Naive thymus-derived CD8-positive, alpha-beta T cell (primary cell): ENCODE data around the gene MAPKAP1. TPM values are rescaled to one million over a fixed set of nuclear protein-coding genes. Genes with fewer than 3 reads are reported as not detected.
"Not testable (repeated sequence)": the region's sequence is repeated elsewhere in the genome, so short reads cannot be mapped to it uniquely, and the experiment has no call there.

Source experiments
- ATAC-seq, 2 donors: fragments of 150-1000 bp; cut with Tn5 transposase in 1 of 2; sonication (Bioruptor Pico), chemical (Tn5 transposase) in 1 of 2; 1 replicate in 1 of 2; 2 replicates in 1 of 2; pipeline ENCODE4 v1.10.0; 2021; ENCODE audit warnings: mild to moderate bottlenecking in 2 of 2, moderate library complexity in 2 of 2
- POLR2A ChIA-PET: fragments of 350-600 bp; sonication (Branson Sonifier 250); formaldehyde crosslinking; loops from one replicate; lab custom pipeline; 2021; ENCODE audit warnings: antibody characterized with exemption; lab: Charles Lee
- DNase-seq, 10 donors: peaks; one replicate each; pipeline versions ENCODE4 v3.0.0 to v3.0.0-alpha.2; 2020 to 2022
- H3K27ac Mint-ChIP-seq, 10 donors: one replicate each; pipeline ENCODE4 v1.8.0; 2020 to 2022; ENCODE audit warnings: mild to moderate bottlenecking in 10 of 10, mixed read lengths in 10 of 10, moderate library complexity in 4 of 10, inconsistent platforms in 1 of 10
- H3K27me3 Mint-ChIP-seq, 5 donors: one replicate each; pipeline ENCODE4 v1.8.0; 2021 to 2022; ENCODE audit warnings: mixed read lengths in 5 of 5
- H3K36me3 Mint-ChIP-seq, 3 donors: one replicate each; pipeline ENCODE4 v1.8.0; 2020 to 2022; ENCODE audit warnings: mixed read lengths in 3 of 3, mild to moderate bottlenecking in 2 of 3, inconsistent platforms in 1 of 3
- H3K4me1 Mint-ChIP-seq, 4 donors: one replicate each; pipeline ENCODE4 v1.8.0; 2021 to 2022; ENCODE audit warnings: mixed read lengths in 4 of 4
- H3K4me3 Mint-ChIP-seq, 10 donors: one replicate each; pipeline ENCODE4 v1.8.0; 2020 to 2022; ENCODE audit warnings: mild to moderate bottlenecking in 10 of 10, mixed read lengths in 10 of 10, moderate library complexity in 6 of 10, inconsistent platforms in 1 of 10
- H3K9me3 Mint-ChIP-seq, 9 donors: one replicate each; pipeline ENCODE4 v1.8.0; 2020 to 2022; ENCODE audit warnings: mixed read lengths in 9 of 9, mild to moderate bottlenecking in 3 of 9, inconsistent platforms in 1 of 9, moderate library complexity in 1 of 9
- polyA plus RNA-seq, 3 donors: library from polyadenylated mRNA; unstranded; fragments of 300-500 nt; fragmentation: Illumina TruSeq; gene quantifications; one replicate each; pipeline ENCODE4 v1.2.3, GENCODE V29; 2021
- total RNA-seq, 8 experiments: library from RNA in 2 of 8; stranded (reverse) in 2 of 8; gene quantifications; one replicate each; pipeline ENCODE4 v1.2.3 and lab custom pipeline; 2021 to 2026

MAPKAP1 gene
- total and polyA plus RNA-seq, 5 experiments from 2014 or later, result 50.0 to 69.6 (median 53.5) TPM

GRCh38 chr9:125410522-125410894, 296.5 kb downstream of the MAPKAP1 start:
- POLR2A ChIA-PET, result no interaction called here
- Mint-ChIP-seq H3K4me1 (peaks cover 11 to 23% (median 15%) of the 10 kb centered on the region in 4 donors), H3K27ac (peak overlapping the region in 2 of 10 donors; percentile 18 to 27), H3K36me3 (no peaks in the 10 kb centered on the region), H3K9me3 (no peaks in the 10 kb centered on the region), H3K4me3 (peak overlapping the region in 3 of 10 donors; percentile 50 to 78 (median 72)), H3K27me3 (peaks cover 9 to 59% (median 43%) of the 10 kb centered on the region in 5 donors)
- no peak for ATAC-seq
- DNase-seq, result peak in 1 of 10 donors; percentile 60

- POLR2A ChIA-PET, result no interaction called here
- Mint-ChIP-seq H3K27ac (peak overlapping the region in 7 of 10 donors; percentile 3 to 83 (median 51)), H3K4me1 (peaks cover 11 to 23% (median 15%) of the 10 kb centered on the region in 4 donors), H3K36me3 (no peaks in the 10 kb centered on the region), H3K4me3 (peak overlapping the region in 9 of 10 donors; percentile 12 to 83 (median 53)), H3K9me3 (no peaks in the 10 kb centered on the region), H3K27me3 (peaks cover 9 to 59% (median 43%) of the 10 kb centered on the region in 5 donors)
- DNase-seq (peak in 4 of 10 donors; percentile 8 to 78 (median 39)), ATAC-seq (peak in 1 of 2 donors; percentile 52)
These were observed 297.1 kb downstream of the MAPKAP1 start for GRCh38 chr9:125409637-125410521.

- Mint-ChIP-seq H3K4me1 (peaks cover 11 to 23% (median 15%) of the 10 kb centered on the region in 4 donors), H3K9me3 (no peaks in the 10 kb centered on the region), H3K27me3 (peaks cover 9 to 59% (median 43%) of the 10 kb centered on the region in 5 donors), H3K4me3 (peak overlapping the region in 7 of 10 donors; percentile 64 to 84 (median 80)), H3K36me3 (no peaks in the 10 kb centered on the region), H3K27ac (peak overlapping the region in 1 of 10 donors; percentile 26)
- ATAC-seq (no peak), DNase-seq (no peak)
- POLR2A ChIA-PET, result no interaction called here
These were observed 297.8 kb downstream of the MAPKAP1 start for GRCh38 chr9:125409217-125409636.

- ATAC-seq, result peak; percentile 87 to 90
- POLR2A ChIA-PET, result no interaction called here
These were observed 298.8 kb downstream of the MAPKAP1 start for GRCh38 chr9:125407974-125408900.

GRCh38 chr9:125407432-125407973, 299.5 kb downstream of the MAPKAP1 start:
- no peaks in the 10 kb centered on the region for H3K9me3 Mint-ChIP-seq
- peak overlapping the region; percentile 36 to 80 (median 66) for H3K4me3 Mint-ChIP-seq
- ATAC-seq (peak in 1 of 2 donors; percentile 28), DNase-seq (no peak)
- H3K27ac Mint-ChIP-seq, result peak overlapping the region in 3 of 10 donors; percentile 27 to 78 (median 76)
- H3K36me3 Mint-ChIP-seq, result no peaks in the 10 kb centered on the region
- H3K27me3 Mint-ChIP-seq, result peaks cover 9 to 59% (median 43%) of the 10 kb centered on the region in 5 donors
- POLR2A ChIA-PET, result no interaction called here
- peaks cover 11 to 23% (median 15%) of the 10 kb centered on the region in 4 donors for H3K4me1 Mint-ChIP-seq

More at GRCh38 chr9:125407974-125408900, 298.8 kb downstream of the MAPKAP1 start:
- peaks cover 11 to 23% (median 15%) of the 10 kb centered on the region in 4 donors for H3K4me1 Mint-ChIP-seq
- no peaks in the 10 kb centered on the region for H3K9me3 Mint-ChIP-seq
- H3K36me3 Mint-ChIP-seq, result no peaks in the 10 kb centered on the region
- peaks cover 9 to 59% (median 43%) of the 10 kb centered on the region in 5 donors for H3K27me3 Mint-ChIP-seq
- H3K4me3 Mint-ChIP-seq, result peak overlapping the region; percentile 63 to 84 (median 70)
- H3K27ac Mint-ChIP-seq, result no peak overlapping the region
- peak; percentile 47 to 84 (median 70) for DNase-seq

- POLR2A ChIA-PET, result no interaction called here
- peak overlapping the region in 7 of 10 donors; percentile 22 to 80 (median 57) for H3K4me3 Mint-ChIP-seq
These were observed 300.3 kb downstream of the MAPKAP1 start for GRCh38 chr9:125406810-125407087.

GRCh38 chr9:125405938-125406809, 300.8 kb downstream of the MAPKAP1 start:
- POLR2A ChIA-PET, result no interaction called here
- no peaks in the 10 kb centered on the region for H3K36me3 Mint-ChIP-seq
- peak overlapping the region in 5 of 10 donors; percentile 33 to 80 (median 64) for H3K4me3 Mint-ChIP-seq

More at GRCh38 chr9:125406810-125407087, 300.3 kb downstream of the MAPKAP1 start:
- Mint-ChIP-seq H3K4me1 (peaks cover 11 to 23% (median 15%) of the 10 kb centered on the region in 4 donors), H3K27me3 (peaks cover 9 to 53% (median 39%) of the 10 kb centered on the region in 5 donors), H3K36me3 (no peaks in the 10 kb centered on the region), H3K9me3 (no peaks in the 10 kb centered on the region), H3K27ac (no peak overlapping the region)
- ATAC-seq (no peak), DNase-seq (no peak)

GRCh38 chr9:125404733-125405132, 302.3 kb downstream of the MAPKAP1 start:
- peaks cover 5 to 37% (median 23%) of the 10 kb centered on the region in 5 donors for H3K27me3 Mint-ChIP-seq
- no peaks in the 10 kb centered on the region for H3K9me3 Mint-ChIP-seq
- H3K4me3 Mint-ChIP-seq, result no peak overlapping the region
- POLR2A ChIA-PET, result no interaction called here
- no peaks in the 10 kb centered on the region for H3K36me3 Mint-ChIP-seq
- DNase-seq, result no peak
- peaks cover 7 to 17% (median 10%) of the 10 kb centered on the region in 4 donors for H3K4me1 Mint-ChIP-seq
- no peak for ATAC-seq
- no peak overlapping the region for H3K27ac Mint-ChIP-seq

More at GRCh38 chr9:125405938-125406809, 300.8 kb downstream of the MAPKAP1 start:
- peaks cover 9 to 47% (median 34%) of the 10 kb centered on the region in 5 donors for H3K27me3 Mint-ChIP-seq
- H3K9me3 Mint-ChIP-seq, result no peaks in the 10 kb centered on the region
- H3K4me1 Mint-ChIP-seq, result peaks cover 11 to 23% (median 15%) of the 10 kb centered on the region in 4 donors
- no peak for ATAC-seq
- DNase-seq, result no peak
- peak overlapping the region in 1 of 10 donors; percentile 40 for H3K27ac Mint-ChIP-seq

GRCh38 chr9:125400725-125401716, 306.0 kb downstream of the MAPKAP1 start:
- no peak overlapping the region for H3K4me3 Mint-ChIP-seq
- DNase-seq (no peak), ATAC-seq (no peak)
- H3K27me3 Mint-ChIP-seq, result peaks cover 0 to 5% (median 0%) of the 10 kb centered on the region in 5 donors
- no peaks in the 10 kb centered on the region for H3K9me3 Mint-ChIP-seq
- H3K27ac Mint-ChIP-seq, result no peak overlapping the region
- H3K36me3 Mint-ChIP-seq, result no peaks in the 10 kb centered on the region
- POLR2A ChIA-PET, result no interaction called here
- no peaks in the 10 kb centered on the region for H3K4me1 Mint-ChIP-seq

GRCh38 chr9:125400232-125400631, 306.8 kb downstream of the MAPKAP1 start:
- H3K27me3 Mint-ChIP-seq, H3K36me3 Mint-ChIP-seq, DNase-seq, H3K9me3 Mint-ChIP-seq, POLR2A ChIA-PET, ATAC-seq, H3K4me3 Mint-ChIP-seq, H3K4me1 Mint-ChIP-seq, H3K27ac Mint-ChIP-seq: not testable (repeated sequence)
